Fibroblast of pulmonary artery (primary cell): ENCODE measurements around the gene TYK2.
A peak's percentile ranks its signal among the peaks of the same experiment; 100 is the strongest.
"Not testable (repeated sequence)": the region's sequence is repeated elsewhere in the genome, so short reads cannot be mapped to it uniquely, and the experiment has no call there.

ENCODE experiments used
- DNase-seq: peaks from one replicate; pipeline ENCODE4 v3.0.0-alpha.2; 2010; ENCODE audit warnings: low read depth
- H3K4me3 ChIP-seq: replicated peaks from 2 replicates; pipeline ENCODE4 v1.5.1; 2011; ENCODE audit warnings: low read depth, mild to moderate bottlenecking, control low read depth, low read length, moderate library complexity
- CTCF ChIP-seq: IDR thresholded peaks from 2 replicates; pipeline ENCODE4 v1.5.1; 2011; ENCODE audit warnings: mild to moderate bottlenecking, control low read depth, low read length, inconsistent platforms; ENCODE audit errors: missing control alignments

The TYK2 gene

DNA sequence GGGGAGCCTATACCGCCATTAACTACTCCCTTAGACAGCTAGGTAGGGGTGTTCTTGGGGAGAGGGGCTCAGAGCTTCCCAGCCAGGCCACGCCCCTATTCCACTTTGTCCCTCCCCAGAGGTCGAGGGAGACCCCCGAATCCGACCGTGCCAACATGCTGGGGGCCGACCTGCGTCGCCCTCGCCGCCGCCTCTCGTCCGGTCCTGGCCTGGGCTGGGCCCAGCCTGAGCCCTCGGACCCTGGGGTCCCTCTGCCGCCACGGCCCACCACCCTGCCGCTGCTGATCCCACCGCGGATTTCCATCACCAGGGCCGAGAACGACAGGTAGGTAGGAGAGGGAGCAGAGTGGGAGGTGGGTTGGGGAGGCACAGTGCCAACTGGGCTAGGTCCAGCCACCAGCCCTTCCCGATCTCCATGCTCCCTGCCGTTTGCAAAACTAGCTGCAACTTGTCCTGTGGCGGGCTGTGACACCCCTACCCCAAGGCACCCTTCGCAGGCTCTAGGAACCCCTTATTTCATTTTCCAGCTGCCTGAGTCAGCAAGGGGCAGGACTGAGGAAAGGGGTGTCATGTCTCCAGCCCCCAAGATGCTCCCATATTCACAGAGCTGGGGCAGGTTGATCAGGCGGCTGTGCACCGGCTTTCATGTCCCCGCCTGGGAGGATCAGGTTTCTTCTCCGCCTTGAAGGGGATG, 37.3 kb upstream of the TYK2 start:
- DNase-seq, result no peak
- no peak for TF ChIP-seq CTCF
- no peak overlapping the region for H3K4me3 ChIP-seq

DNA sequence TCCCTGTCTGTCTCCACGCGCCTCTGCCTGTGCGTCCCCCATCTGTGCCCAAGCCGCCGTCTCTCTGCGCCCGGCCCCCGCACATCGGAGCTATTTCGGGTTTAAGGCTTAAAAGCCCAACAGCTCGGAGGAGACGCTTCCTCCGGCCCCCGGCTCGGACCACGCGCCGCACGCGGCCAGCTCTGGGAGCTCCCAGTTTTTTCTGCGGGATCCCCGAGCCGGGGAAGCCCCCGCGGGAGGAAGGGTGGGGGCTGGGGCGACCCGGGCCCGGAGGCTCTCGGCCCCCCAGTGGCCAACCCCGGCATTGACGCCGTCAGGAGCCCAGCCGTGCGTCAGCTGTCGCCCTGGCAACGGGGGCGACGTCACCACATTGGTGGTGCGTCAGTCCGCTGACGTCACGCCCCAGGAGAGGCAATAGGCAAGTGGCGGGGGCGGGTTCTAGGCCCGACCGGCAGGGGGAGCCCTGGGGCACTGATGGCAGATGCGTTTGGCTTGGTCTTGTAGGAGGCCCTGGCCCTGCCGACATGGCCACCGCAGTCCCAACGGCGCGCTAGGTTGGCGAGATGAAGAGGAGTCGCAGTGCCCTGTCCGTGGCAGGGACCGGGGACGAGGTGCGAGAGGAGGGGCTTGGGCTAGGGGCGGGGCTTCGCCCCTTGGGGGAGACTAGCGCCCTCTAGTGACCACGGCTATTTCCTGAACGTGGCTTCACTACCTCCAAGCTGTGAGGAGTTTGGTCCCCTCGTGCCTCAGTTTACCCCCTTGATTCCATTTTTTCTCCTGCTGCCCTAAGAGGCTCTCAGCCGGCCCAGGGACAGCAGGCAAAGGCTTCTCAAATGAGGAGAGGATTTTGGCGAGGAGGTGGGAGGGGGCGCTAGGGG, 36.2 kb upstream of the TYK2 start:
- DNase-seq, result peak; percentile 94
- peak; percentile 60 for TF ChIP-seq CTCF
- H3K4me3 ChIP-seq, result peak overlapping the region; percentile 66

DNA sequence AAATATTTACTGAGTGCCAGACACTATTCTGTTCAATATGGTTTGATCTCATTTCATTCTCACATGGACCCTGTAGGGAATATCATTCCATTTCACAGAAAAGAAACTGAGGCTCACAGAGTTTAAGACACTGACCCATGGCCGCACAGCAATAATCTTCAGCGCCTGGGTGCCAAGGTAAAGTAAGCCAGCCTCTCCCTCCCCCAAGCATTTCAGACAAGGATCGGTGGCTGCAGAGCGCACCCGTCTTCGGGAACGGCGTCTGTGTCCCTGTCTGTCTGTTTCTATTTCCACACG, 35.7 kb upstream of the TYK2 start:
- peak overlapping the region; percentile 66 for H3K4me3 ChIP-seq
- TF ChIP-seq CTCF, result no peak
- DNase-seq, result no peak

DNA sequence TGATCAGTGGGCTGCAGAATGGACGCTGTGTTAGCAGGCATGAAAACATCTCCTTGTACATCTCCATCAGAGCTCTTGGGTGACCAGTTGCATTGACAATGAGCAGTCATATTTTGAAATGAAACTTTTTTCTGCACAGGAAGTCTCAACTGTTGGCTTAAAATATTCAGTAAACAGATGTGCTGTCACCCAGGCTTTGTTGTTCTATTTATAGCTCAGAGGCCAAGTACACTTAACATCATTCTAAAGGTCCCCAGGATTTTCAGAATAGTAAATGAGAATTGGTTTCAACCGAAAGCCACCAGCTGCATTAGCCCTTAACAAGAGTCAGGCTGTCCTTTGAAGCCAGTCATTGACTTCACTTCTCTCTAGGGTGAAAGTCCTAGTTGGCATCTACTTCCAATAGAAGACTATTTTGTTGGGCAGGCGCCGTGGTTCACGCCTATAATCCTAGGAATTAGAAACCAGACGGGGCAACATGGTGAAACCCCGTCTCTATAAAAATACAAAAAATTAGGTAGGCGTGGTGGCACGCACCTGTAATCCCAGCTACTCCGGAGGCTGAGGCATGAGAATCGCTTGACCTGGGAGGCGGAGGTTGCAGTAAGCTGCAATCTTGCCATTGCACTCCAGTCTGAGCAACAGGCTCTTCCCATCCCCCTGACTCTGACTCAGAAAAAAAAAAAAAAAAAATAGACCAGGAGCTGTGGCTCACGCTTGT, 32.0 kb upstream of the TYK2 start:
- no peak for DNase-seq
- no peak for TF ChIP-seq CTCF
- H3K4me3 ChIP-seq, result no peak overlapping the region

DNA sequence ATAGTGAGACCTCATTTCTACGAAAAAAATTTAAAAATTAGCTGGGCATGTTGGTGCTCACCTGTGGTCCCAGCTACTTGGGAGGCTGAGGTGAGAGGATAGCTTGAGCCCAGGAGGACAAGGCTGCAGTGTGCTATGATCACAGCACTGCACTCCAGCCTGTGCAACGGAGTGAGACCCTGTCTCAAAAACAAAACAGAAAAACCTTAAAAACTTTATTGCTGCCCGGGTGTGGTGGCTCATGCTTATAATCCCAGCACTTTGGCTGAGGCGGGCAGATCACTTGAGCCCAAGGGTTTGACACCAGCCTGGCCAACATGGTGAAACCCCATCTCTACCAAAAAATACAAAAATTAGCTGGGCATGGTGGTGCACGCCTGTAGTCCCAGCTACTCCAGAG, 30.9 kb upstream of the TYK2 start:
- not testable (repeated sequence) for DNase-seq, H3K4me3 ChIP-seq

DNA sequence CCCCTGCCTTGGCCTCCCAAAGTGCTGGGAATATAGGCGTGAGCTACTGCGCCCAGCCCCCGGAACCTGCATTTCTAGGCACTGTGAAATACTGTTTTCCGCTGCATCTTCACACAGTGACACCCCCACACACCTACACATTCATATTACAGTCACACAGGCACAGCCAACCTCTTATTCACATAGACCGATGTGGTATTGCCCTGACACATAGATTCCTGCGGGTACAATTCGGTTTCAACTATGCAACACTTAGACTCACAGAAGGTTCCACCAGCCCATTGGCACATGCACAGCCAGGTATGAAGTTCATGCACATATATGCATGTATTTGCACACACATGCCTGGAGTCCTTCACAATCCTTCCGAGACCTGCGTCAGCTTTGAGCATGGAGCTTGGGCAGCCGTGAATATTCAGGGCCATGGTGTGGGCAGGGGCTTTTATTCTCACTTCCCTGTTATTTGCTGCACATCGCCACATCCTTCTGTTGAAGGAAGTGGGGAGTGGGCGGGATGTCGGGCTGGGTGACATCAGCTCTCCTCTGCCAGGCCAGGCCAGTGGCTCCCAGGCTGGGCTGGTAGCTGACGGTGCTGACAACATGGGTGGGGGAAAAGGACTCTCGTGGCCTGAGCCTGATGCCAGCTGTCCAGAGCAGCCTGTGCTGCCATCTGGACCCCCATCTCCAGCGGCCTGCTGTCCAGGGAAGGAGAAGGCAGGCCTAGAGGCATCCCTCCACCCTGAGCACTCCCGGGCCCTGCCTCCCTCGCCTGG, 28.3 kb upstream of the TYK2 start:
- no peak overlapping the region for H3K4me3 ChIP-seq
- no peak for TF ChIP-seq CTCF
- no peak for DNase-seq

DNA sequence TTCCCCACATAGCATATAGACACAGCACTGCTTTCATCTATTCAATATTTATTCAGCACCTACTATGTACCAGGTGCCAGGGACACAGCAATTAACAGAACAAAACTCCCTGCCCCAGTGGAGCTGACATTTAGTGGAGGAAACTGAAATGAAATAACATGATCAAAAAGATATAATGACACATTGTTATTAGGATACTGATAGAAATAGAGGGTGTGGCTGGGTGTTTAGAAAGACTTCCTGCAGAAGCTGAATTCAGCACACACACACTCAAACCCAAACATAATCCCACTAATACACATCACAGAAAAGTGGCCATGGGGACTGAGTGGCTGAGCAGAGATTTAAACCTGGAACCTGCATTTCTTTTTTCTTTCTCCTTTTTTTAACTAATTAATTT, 26.7 kb upstream of the TYK2 start:
- no peak overlapping the region for H3K4me3 ChIP-seq
- no peak for TF ChIP-seq CTCF
- DNase-seq, result no peak
